H1 (cell line): ENCODE measurements around the gene FAM228B.

Experiments
- ATF2 ChIP-seq: IDR thresholded peaks from 2 replicates; pipeline ENCODE4 v1.6.1; 2012; ENCODE audit warnings: low read length, inconsistent platforms
- CTCF ChIP-seq, 3 experiments: IDR thresholded peaks; 1 replicate in 2 of 3; 2 replicates in 1 of 3; pipeline versions ENCODE4 v1.5.1 to v1.6.1; 2011; ENCODE audit warnings: low read length in 3 of 3, mild to moderate bottlenecking in 3 of 3, inconsistent platforms in 2 of 3, low read depth in 1 of 3, moderate library complexity in 1 of 3; ENCODE audit not compliant: insufficient read depth in 1 of 3; ENCODE audit errors: control extremely low read depth in 1 of 3
- EP300 ChIP-seq, 2 experiments: IDR thresholded peaks; 1 replicate in 1 of 2; 2 replicates in 1 of 2; pipeline ENCODE4 v1.6.1; 2011 to 2012; ENCODE audit warnings: low read depth in 2 of 2, low read length in 2 of 2, mild to moderate bottlenecking in 2 of 2, borderline replicate concordance in 1 of 2, inconsistent platforms in 1 of 2, moderate library complexity in 1 of 2
- JUND ChIP-seq: IDR thresholded peaks from 2 replicates; pipeline ENCODE4 v1.6.1; 2011; ENCODE audit warnings: mild to moderate bottlenecking, improper control_type of control experiment, low read length
- KDM5A ChIP-seq: fragments of 200-600 bp; IDR thresholded peaks from 2 replicates; pipeline ENCODE4 v1.7.1; 2012; ENCODE audit warnings: mild to moderate bottlenecking, low read length, inconsistent platforms, mixed read lengths
- MAX ChIP-seq: IDR thresholded peaks from 2 replicates; pipeline ENCODE4 v1.6.1; 2012; ENCODE audit warnings: inconsistent platforms
- POLR2A ChIP-seq, 2 experiments: IDR thresholded peaks; 1 replicate in 1 of 2; 2 replicates in 1 of 2; pipeline ENCODE4 v1.6.1; 2011; ENCODE audit warnings: low read depth in 2 of 2, low read length in 2 of 2, mild to moderate bottlenecking in 2 of 2; ENCODE audit errors: control extremely low read depth in 1 of 2
- SAP30 ChIP-seq: fragments of 300-600 bp; sonication (generic); IDR thresholded peaks from 2 replicates; pipeline ENCODE4 v1.7.1; 2012; ENCODE audit warnings: low read length, moderate library complexity, mild to moderate bottlenecking, inconsistent platforms; ENCODE audit not compliant: insufficient read depth, insufficient replicate concordance
- SP1 ChIP-seq: IDR thresholded peaks from 2 replicates; pipeline ENCODE4 v1.6.1; 2011; ENCODE audit warnings: low read depth, low read length
- YY1 ChIP-seq: IDR thresholded peaks from 2 replicates; pipeline ENCODE4 v1.6.1; 2011; ENCODE audit warnings: low read depth, mild to moderate bottlenecking, low read length

- TF ChIP-seq CTCF (IDR thresholded peaks at IDR 0.05; ENCODE audit: control extremely low read depth in 1 of 3, insufficient read depth in 1 of 3, low read depth in 1 of 3, low read length in 3 of 3) = no peak
- TF ChIP-seq JUND = no peak
- TF ChIP-seq POLR2A (IDR thresholded peaks at IDR 0.05; ENCODE audit: control extremely low read depth in 1 of 2, low read depth in 2 of 2, low read length in 2 of 2) = no peak
- no peak for TF ChIP-seq SP1
- no peak for TF ChIP-seq ATF2
- TF ChIP-seq SAP30 = no peak
- no peak for TF ChIP-seq YY1
- no peak for TF ChIP-seq KDM5A
- no peak for TF ChIP-seq MAX
- no peak for TF ChIP-seq EP300 (IDR thresholded peaks at IDR 0.05; ENCODE audit: borderline replicate concordance in 1 of 2, low read depth in 2 of 2, low read length in 2 of 2)
Measured at GRCh38 chr2:24174851-24175277, 51.6 kb downstream of the FAM228B start, which contains the start of gene FAM228A.
